Skeletal muscle satellite cell (primary cell): ENCODE measurements around the gene ZNF862.

Experiments used
- H3K27me3 ChIP-seq: 2 replicates; pipeline ENCODE4 v1.7.0; 2013; ENCODE audit warnings: low read length; ENCODE audit not compliant: control insufficient read depth, insufficient read depth
- H3K36me3 ChIP-seq: 2 replicates; pipeline ENCODE4 v1.7.0; 2013; ENCODE audit warnings: mild to moderate bottlenecking, control low read depth, low read length; ENCODE audit not compliant: insufficient read depth
- H3K4me1 ChIP-seq: 2 replicates; pipeline ENCODE4 v1.7.0; 2013; ENCODE audit warnings: low read length; ENCODE audit not compliant: control insufficient read depth, insufficient read depth
- H3K4me2 ChIP-seq: 2 replicates; pipeline ENCODE4 v1.7.0; 2013; ENCODE audit warnings: mild to moderate bottlenecking, low read length
- H3K4me3 ChIP-seq: 2 replicates; pipeline ENCODE4 v1.7.0; 2013; ENCODE audit warnings: low read length
- H3K9ac ChIP-seq: 2 replicates; pipeline ENCODE4 v1.7.0; 2013; ENCODE audit warnings: mild to moderate bottlenecking, low read depth, low read length, moderate library complexity
- H3K9me3 ChIP-seq: replicated peaks from 2 replicates; pipeline ENCODE4 v1.7.0; 2013; ENCODE audit warnings: mild to moderate bottlenecking, control low read depth, low read length

ZNF862 gene

GRCh38 chr7:149799397-149800168 is 38.6 kb upstream of the ZNF862 start:
- H3K4me2 ChIP-seq, result no peak overlapping the region
- peaks cover 9% of the 10 kb centered on the region for H3K27me3 ChIP-seq
- H3K9me3 ChIP-seq, result no peaks in the 10 kb centered on the region
- H3K4me1 ChIP-seq, result no peaks in the 10 kb centered on the region
- H3K9ac ChIP-seq, result no peak overlapping the region
- H3K36me3 ChIP-seq, result no peaks in the 10 kb centered on the region
- no peak overlapping the region for H3K4me3 ChIP-seq

DNA sequence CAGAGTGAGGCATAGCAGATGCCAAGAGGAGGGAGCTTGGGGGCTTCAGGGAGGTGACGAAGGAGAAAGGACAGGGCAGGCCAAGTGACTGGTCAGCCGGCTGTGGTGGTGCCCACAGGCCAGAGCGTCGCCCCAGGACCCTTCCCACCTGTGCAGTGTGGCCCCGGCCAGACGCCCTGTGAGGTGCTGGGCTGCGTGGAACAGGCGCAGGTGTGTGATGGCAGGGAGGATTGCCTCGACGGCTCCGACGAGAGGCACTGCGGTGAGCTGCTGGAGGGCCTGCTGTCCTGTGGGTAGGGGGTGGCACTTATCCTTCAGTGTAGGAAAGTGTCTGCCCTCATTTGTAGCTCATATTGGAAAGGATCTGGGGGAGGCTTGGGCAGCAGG is 38.0 kb upstream of the ZNF862 start:
- Histone ChIP-seq H3K4me3 (no peak overlapping the region), H3K9me3 (no peaks in the 10 kb centered on the region), H3K36me3 (no peaks in the 10 kb centered on the region), H3K4me2 (no peak overlapping the region), H3K4me1 (no peaks in the 10 kb centered on the region), H3K9ac (no peak overlapping the region), H3K27me3 (peaks cover 3% of the 10 kb centered on the region)

DNA sequence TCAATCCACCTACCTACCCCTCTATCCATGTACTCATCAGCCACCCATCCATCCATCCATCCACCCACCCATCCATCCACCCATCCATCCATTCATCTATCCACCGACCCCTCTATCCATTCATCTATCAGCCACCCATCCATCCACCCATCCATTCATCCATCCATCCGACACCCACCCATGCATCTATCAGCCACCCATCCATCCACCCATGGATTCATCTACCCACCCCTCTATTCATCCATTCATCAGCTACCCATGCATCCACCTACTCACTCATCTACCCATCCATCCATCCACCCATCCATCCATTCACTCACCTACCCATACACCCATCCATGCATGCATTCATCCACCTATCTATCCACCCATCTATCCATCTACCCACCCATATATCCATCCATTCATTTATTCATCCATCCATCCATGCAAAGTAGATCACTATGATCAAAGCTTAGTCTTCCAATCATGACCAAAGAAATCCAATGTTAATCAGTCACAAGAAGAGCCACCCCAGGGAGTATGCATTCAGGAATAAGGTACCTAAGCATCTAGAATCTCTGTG is 37.1 kb upstream of the ZNF862 start:
- Histone ChIP-seq H3K36me3 (no peaks in the 10 kb centered on the region), H3K27me3 (peaks cover 2% of the 10 kb centered on the region), H3K4me1 (no peaks in the 10 kb centered on the region), H3K4me2 (no peak overlapping the region), H3K9me3 (no peaks in the 10 kb centered on the region), H3K9ac (no peak overlapping the region), H3K4me3 (no peak overlapping the region)

GRCh38 chr7:149801816-149802215 is 36.4 kb upstream of the ZNF862 start:
- Histone ChIP-seq H3K9me3 (no peaks in the 10 kb centered on the region), H3K27me3 (peaks cover 9% of the 10 kb centered on the region), H3K9ac (no peak overlapping the region), H3K36me3 (no peaks in the 10 kb centered on the region), H3K4me1 (no peaks in the 10 kb centered on the region), H3K4me3 (no peak overlapping the region), H3K4me2 (no peak overlapping the region)

DNA sequence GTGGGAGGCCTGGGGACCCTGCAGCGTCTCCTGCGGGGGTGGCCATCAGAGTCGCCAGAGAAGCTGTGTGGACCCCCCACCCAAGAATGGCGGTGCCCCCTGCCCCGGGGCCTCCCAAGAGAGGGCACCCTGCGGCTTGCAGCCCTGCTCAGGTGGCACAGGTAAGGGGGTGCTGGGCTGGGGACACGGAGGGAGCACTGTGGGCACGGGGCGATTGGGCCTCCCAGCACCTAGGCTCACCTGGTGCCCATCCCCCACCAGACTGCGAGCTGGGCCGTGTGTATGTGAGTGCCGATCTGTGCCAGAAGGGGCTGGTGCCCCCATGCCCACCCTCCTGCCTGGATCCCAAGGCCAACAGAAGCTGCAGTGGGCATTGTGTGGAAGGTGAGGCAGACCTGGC is 35.2 kb upstream of the ZNF862 start:
- no peaks in the 10 kb centered on the region for H3K36me3 ChIP-seq
- peaks cover 11% of the 10 kb centered on the region for H3K27me3 ChIP-seq
- H3K9me3 ChIP-seq, result no peaks in the 10 kb centered on the region
- H3K9ac ChIP-seq, result no peak overlapping the region
- no peak overlapping the region for H3K4me3 ChIP-seq
- no peaks in the 10 kb centered on the region for H3K4me1 ChIP-seq
- no peak overlapping the region for H3K4me2 ChIP-seq

- Histone ChIP-seq H3K9ac (no peak overlapping the region), H3K9me3 (no peaks in the 10 kb centered on the region), H3K4me3 (no peak overlapping the region), H3K4me2 (no peak overlapping the region), H3K36me3 (no peaks in the 10 kb centered on the region), H3K4me1 (no peaks in the 10 kb centered on the region), H3K27me3 (peaks cover 12% of the 10 kb centered on the region)
These were observed 34.6 kb upstream of the ZNF862 start for GRCh38 chr7:149803551-149804074.

DNA sequence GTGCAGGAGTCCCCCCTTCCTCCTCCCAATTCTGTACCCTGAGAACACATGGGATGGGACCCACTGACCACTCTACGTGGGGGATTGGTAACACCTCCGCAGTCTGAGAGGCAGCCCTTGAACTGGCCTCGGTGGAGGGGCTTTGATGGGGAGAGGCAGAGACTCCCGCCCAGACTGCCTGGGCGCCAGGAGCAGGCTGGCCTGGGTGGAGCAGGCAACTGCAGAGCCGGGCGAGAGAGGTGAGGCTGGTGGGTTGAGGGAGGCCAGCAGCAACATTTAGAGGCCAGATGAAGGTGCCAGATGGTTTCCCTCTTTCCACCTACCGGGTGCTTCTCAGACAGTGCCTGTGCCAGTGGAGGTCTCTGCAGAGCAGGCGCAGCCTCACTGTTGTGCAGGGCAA is 34.1 kb upstream of the ZNF862 start:
- Histone ChIP-seq H3K9me3 (no peaks in the 10 kb centered on the region), H3K36me3 (no peaks in the 10 kb centered on the region), H3K27me3 (peaks cover 12% of the 10 kb centered on the region), H3K4me1 (no peaks in the 10 kb centered on the region), H3K9ac (no peak overlapping the region), H3K4me2 (no peak overlapping the region), H3K4me3 (no peak overlapping the region)

- H3K27me3 ChIP-seq, result peaks cover 12% of the 10 kb centered on the region
These were observed 31.4 kb upstream of the ZNF862 start for GRCh38 chr7:149806726-149807125.

GRCh38 chr7:149808311-149808710 is 29.9 kb upstream of the ZNF862 start:
- Histone ChIP-seq H3K27me3 (peaks cover 12% of the 10 kb centered on the region), H3K9me3 (no peaks in the 10 kb centered on the region), H3K4me3 (no peak overlapping the region), H3K36me3 (no peaks in the 10 kb centered on the region), H3K4me2 (no peak overlapping the region), H3K4me1 (no peaks in the 10 kb centered on the region), H3K9ac (no peak overlapping the region)

More at GRCh38 chr7:149806726-149807125, 31.4 kb upstream of the ZNF862 start:
- H3K9me3 ChIP-seq, result no peaks in the 10 kb centered on the region
- no peaks in the 10 kb centered on the region for H3K4me1 ChIP-seq
- H3K4me2 ChIP-seq, result no peak overlapping the region
- no peak overlapping the region for H3K9ac ChIP-seq
- no peaks in the 10 kb centered on the region for H3K36me3 ChIP-seq
- no peak overlapping the region for H3K4me3 ChIP-seq

DNA sequence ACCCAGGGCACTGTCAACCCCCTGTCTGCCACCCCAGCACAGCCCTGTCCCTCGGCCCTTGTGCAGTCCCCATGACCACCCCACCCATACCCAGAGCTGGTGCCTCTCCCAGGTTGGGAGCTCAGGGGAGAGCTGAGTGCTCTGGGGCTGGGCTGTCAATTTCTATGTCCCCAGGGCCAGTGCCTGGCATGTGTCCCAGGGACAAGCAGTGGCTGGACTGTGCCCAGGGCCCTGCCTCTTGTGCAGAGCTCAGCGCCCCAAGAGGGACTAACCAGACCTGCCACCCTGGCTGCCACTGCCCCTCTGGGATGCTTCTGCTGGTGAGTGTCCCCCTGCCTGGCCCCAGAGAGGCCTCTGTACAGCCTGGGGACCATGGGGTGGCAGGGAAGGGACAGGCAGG is 29.0 kb upstream of the ZNF862 start:
- Histone ChIP-seq H3K27me3 (peaks cover 12% of the 10 kb centered on the region), H3K4me2 (no peak overlapping the region), H3K9ac (no peak overlapping the region)

GRCh38 chr7:149811221-149811620 is 27.0 kb upstream of the ZNF862 start:
- H3K36me3 ChIP-seq, result no peaks in the 10 kb centered on the region
- no peak overlapping the region for H3K4me2 ChIP-seq
- H3K9me3 ChIP-seq, result no peaks in the 10 kb centered on the region
- H3K9ac ChIP-seq, result no peak overlapping the region
- H3K4me1 ChIP-seq, result no peaks in the 10 kb centered on the region
- H3K27me3 ChIP-seq, result peaks cover 8% of the 10 kb centered on the region
- H3K4me3 ChIP-seq, result no peak overlapping the region

More for the DNA sequence above, 29.0 kb upstream of the ZNF862 start:
- no peak overlapping the region for H3K4me3 ChIP-seq
- H3K9me3 ChIP-seq, result no peaks in the 10 kb centered on the region
- no peaks in the 10 kb centered on the region for H3K4me1 ChIP-seq
- no peaks in the 10 kb centered on the region for H3K36me3 ChIP-seq
